SK-N-MC (cell line): ENCODE data around the gene ENPP7.

Experiments used
- EZH2 ChIP-seq: fragments of 200-600 bp; sonication (generic); IDR thresholded peaks from one replicate; pipeline ENCODE4 v1.6.1; 2017; ENCODE audit warnings: antibody characterized with exemption
- POLR2AphosphoS5 ChIP-seq: IDR thresholded peaks from 2 replicates; pipeline ENCODE4 v1.6.1; 2012; ENCODE audit warnings: mild to moderate bottlenecking, low read depth, low read length, borderline replicate concordance

GRCh38 chr17:79755591-79755990, 24.8 kb downstream of the ENPP7 start:
- TF ChIP-seq POLR2AphosphoS5 = no peak
- no peak for TF ChIP-seq EZH2
